COLO668 (cell line): ENCODE results near the gene WBP2.

ENCODE experiments used
- DNase-seq: peaks from one replicate; lab custom pipeline; 2025; ENCODE audit not compliant: unreplicated experiment; lab: John Stamatoyannopoulos, UW

WBP2 gene

DNA sequence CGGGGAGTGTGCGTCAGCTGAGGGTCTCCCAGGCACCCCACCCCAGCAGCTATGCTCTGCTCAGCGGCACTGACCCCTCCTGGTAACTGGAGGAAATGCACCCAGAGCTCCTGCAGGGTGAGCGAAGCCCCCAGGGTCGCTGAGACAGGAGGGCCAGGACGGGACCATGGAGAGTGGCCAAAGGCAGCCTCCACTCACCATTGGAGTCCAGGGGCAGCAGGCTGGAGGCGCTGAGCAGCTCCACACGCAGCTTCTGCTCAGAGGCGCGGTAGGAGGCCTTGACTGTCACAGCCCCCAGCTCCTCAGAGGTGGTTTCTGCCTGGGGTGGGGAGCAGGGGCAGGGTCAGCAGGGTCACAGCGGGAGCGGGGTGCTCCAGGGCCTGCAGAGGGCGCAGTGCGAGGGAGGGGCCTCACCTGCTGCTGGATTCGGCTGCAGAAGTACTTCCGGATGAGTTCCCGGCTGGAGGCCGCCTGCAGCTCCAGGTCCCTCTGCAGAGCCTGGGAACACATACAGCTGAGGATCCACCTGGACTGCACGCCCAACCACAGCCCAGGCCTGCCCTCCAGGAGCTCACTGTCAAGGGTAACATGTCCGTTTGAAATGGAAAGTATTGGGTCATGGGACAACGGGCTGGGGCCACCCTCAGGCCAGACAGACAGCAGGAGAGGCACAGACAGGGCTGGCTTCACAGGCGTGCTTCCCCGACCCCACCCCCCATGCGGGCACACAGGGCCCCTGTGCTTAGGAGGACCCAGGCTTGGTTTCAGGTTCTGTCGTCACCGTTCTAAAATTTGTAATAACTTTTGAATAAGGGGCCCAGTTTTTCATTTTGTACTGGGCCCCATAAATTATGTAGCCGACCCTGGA, 24.7 kb downstream of the WBP2 start:
- peak; percentile 15 for DNase-seq

DNA sequence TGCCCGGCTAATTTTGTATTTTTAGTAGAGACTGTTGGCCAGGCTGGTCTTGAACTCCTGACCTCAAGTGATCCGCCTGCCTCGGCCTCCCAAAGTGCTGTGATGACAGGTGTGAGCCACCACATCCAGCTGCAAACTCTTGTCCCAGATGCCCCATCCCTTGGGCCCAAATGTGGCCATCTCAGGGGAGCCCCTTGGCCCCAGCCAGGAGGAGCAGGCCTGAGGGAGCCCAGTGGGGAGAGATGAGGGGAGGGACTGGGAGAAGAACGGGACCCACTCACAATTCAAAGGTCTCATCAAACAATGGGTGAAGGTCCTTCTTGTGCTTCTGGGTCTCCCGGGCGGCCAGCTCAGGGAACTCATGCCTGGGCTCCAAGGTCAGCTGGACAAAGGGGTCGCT, 25.4 kb downstream of the WBP2 start:
- DNase-seq, result no peak

DNA sequence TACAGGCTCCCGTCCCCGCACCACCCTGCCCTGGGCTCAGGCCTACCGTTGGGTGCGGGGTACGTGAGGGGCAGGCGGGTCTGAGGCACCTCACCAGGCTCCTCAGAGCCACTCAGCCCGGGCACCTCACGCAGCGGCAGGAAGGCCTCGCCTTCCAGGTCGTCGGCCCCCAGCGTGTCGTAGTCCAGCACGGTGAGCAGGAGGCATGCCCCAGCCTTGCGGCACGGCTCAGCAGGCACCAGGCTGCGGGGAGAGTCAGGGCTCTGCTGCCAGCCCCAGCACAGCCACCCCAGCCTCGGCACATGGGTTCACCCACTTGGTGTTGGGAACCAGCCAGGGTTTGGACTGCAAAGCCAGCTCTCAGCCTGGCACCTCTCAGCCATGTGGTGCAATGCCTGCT, 26.4 kb downstream of the WBP2 start:
- DNase-seq, result no peak

GRCh38 chr17:75828076-75828400, 27.1 kb downstream of the WBP2 start:
- no peak for DNase-seq

DNA sequence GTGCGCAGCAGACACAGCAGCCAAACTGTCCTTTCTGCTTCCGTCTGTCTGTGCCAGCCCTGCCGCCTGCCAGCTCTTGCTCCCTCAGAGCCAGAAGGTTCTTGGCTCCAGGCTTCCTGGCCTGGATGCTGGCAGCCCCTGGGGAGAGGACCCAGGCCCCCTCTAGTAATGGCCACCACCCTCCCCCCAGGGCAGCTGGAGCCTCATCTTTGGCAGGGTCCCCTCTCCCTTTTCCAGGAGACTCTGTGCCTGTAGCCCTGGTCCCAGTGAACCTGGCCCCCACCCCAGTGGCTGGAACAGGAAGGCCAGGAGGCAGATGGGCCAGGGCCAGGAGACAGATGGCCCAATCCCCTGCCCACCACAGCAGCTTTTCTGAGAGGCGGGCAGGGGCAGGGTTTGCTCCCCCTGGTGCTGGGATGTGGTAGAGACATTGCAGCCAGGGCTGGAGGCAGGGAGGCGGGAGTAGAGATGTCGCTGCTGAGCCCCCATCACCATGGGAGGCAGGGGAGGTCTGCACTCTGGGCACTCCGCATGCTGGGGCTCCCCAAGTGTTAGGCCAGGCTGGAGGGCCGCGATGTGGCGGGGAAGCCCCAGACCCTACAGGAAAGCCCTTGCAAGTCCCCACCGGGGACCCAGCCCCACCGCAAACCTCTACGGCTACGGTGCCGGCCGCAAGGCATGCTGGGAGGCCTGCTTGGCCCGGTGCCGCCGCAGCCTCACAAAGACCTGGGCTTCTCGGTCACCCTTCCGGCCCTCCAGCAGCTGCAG, 27.6 kb downstream of the WBP2 start:
- peak; percentile 59 for DNase-seq

DNA sequence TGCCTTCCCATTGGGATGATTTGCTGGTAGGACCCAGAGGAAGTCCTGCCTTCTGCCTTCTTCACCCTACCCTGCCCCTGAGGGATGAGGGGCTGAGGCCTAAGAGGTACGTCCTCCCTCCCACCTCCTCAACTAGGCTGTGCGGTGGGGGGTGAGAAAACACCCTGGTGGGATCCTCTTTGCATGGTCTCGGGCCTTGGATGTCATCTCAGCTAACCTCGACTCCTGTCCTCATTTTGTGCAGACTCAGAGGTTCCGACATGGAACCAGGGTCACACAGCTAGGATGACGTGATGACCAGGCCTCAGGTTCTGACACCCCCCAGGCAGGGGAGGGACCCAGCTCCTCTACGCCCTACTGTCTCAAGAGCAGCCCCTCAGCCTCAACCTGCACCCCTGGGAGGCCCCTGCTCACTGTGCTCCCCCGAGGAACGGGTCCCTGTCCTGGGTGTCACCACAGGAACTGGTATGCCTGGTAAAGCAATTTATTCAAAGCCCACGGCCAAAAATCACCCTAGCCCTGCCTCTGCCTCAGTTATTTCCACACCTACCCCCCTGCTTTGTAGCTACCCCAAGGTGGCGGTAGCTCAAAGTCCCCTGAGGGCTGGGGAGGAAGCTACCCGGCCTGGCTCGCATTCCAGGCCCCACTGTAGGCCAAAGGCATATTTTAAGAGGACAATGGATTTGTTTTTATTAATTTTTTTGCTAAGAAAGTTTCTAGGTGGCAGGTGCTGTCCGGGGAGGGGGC, 28.4 kb downstream of the WBP2 start:
- no peak for DNase-seq

- DNase-seq, result no peak
Observed at GRCh38 chr17:75825748-75826370, 29.3 kb downstream of the WBP2 start.

- no peak for DNase-seq
Observed at GRCh38 chr17:75825149-75825552, 30.0 kb downstream of the WBP2 start.

- DNase-seq, result no peak
Observed at GRCh38 chr17:75824666-75825065, 30.5 kb downstream of the WBP2 start.

- no peak for DNase-seq
Observed at GRCh38 chr17:75824050-75824552, 31.0 kb downstream of the WBP2 start.

DNA sequence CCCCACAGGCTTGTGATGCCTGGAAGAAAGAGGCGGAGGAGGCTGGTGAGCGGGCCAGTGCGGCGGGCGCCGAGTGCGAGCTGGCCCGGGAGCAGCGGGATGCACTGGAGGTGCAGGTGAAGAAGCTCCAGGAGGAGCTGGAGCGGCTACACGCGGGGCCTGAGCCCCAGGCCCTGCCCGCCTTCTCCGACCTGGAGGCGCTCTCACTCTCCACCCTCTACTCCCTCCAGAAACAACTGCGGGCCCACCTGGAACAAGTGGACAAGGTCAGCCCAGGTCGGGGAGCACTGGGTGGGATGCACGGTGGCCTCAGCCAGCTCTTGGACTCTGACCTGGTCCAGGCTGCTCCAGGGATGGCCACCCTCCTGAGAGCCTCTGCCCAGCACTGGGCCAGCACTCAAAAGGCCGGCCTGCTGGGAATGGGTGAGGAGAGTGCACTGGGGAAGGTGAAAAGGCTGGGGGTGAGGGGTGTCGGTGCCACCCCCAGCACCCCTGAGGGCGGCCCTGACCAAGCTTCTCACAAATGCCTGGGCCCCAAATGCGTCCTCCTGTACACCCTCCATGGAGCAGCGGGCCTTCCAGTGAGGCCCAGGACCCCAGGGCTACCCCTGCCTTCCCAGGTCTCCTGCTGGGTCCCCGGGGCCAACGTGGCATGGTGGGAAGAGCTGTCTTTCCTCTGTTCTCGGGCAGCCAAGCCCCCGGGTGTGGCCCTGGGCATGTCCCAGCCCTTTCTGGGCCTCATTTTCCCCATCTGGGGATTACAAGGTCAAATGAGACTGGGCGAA, 31.7 kb downstream of the WBP2 start:
- DNase-seq, result no peak

- no peak for DNase-seq
Observed at GRCh38 chr17:75822800-75823166, 32.4 kb downstream of the WBP2 start.

- peak; percentile 45 for DNase-seq
Observed at GRCh38 chr17:75822119-75822799, 32.9 kb downstream of the WBP2 start.

GRCh38 chr17:75821552-75821951, 33.6 kb downstream of the WBP2 start:
- no peak for DNase-seq

DNA sequence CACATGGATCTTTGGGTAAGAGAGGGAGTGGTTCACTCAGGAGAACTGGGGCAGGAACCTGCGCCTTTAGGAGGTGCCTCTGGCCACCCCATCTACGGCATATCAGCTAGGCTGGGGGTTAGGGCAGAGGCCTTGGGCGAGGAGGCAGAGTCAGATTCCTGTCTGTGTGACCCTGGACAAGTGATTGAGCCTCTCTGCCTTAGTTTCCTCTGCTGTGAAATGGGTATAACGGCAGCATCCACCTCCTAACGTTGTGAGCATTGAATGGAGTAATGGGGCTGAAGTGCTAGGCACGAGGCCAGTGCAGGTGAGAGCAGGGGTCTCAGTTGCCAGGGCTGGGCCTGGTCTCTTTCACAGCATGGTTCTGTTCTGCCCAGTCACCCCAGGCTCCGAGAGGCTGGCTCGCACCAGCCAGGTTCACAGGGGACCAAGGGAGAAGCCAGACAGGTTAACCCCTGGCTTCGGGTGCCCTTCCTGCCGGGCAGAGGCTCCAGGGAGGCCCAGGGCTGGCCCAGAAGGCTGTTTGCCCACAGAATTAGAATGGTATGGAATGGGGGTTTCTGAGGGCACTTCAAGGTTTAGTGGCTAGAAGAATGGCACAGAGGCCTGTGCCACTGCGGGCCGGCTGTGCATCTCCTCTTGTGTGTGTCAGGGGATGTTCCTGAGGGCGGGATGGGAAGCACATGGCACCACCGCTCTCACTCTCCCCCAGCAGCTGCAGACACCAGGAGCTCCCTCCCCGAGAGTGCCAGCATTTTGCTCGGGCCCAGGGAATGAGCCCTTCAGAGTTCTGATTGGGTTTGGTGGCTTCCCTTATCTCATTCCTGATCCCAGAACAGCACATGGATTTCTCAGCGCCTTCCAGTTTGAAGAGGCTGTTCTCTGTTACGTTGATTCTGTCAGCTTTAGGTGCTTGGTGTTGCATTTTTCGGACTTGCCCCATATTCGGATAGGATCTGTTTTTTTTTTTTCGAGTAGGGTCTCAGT, 34.7 kb downstream of the WBP2 start:
- no peak for DNase-seq

GRCh38 chr17:75819678-75820077, 35.5 kb downstream of the WBP2 start:
- no peak for DNase-seq

DNA sequence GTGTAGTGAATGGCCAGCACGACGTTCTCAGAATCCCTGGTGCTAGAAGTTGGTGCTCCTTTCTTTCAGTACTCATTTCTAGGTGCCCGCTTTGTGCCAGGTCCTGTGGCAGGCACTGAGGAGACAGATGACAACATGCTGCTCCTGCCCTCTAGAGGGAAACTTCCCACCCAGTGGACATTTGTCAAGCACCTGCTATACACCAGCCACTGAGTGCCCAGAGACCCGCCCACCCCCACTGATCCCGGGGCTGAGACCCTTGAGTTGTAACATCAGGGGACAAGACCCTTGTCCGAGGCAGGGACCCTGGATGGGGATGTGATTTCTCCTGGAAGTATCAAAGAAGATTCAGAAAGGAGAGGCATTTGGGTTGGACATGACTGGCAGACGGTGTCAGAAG, 36.0 kb downstream of the WBP2 start:
- no peak for DNase-seq

DNA sequence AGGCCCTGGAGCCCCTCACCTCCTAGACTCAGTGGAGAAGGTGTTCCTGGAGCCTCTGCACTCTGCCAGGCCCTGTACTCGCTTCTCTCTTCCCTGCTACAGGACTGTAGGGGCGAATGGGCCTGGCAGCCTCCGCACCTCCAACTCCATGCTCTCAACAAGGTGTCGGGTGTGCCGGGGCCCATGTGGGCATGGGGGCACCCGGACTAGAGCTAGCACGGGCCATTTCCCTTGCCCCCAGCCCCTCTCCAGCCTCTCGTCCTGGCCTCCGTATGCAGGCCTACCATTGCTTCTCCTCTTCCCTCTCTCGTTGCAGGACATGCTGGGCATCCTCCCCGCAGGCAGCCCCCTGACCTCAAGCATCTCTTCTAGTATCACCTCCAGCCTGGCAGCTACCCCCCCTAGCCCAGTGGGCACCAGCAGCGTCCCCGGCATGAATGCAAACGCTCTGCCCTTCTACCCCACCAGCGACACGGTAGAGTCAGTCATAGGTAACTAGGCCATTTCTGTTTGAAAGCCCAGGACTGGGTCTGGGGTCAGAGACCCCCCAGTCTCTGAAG, 36.7 kb downstream of the WBP2 start:
- no peak for DNase-seq
